HG03354 (cell line): Measurements from ENCODE around the gene KCNIP1.
"Not testable (repeated sequence)": the region's sequence is repeated elsewhere in the genome, so short reads cannot be mapped to it uniquely, and the experiment has no call there.

Experiments
- ATAC-seq: cut with Tn5 transposase; IDR thresholded peaks from one replicate; pipeline ENCODE4 v1.9.1; 2021; ENCODE audit warnings: mild to moderate bottlenecking; ENCODE audit not compliant: unreplicated experiment, poor library complexity, severe bottlenecking

The KCNIP1 gene

DNA sequence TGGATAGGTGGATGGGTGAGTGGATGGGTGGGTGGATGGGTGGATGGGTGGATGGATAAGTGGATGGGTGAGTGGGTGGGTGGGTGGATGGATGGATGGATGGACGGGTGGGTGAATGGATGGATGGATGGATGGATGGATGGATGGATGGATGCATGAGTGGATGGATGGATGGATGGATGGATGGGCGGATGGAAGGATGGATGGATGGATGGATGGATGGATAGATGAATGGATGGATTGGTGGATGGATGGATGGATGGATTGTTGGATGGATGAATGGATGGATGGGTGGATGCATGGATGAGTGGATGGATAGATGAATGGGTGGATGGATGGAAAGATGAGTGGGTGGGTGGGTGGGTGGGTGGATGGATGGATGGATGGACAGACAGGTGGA, 250.7 kb downstream of the KCNIP1 start:
- ATAC-seq: not testable (repeated sequence)

DNA sequence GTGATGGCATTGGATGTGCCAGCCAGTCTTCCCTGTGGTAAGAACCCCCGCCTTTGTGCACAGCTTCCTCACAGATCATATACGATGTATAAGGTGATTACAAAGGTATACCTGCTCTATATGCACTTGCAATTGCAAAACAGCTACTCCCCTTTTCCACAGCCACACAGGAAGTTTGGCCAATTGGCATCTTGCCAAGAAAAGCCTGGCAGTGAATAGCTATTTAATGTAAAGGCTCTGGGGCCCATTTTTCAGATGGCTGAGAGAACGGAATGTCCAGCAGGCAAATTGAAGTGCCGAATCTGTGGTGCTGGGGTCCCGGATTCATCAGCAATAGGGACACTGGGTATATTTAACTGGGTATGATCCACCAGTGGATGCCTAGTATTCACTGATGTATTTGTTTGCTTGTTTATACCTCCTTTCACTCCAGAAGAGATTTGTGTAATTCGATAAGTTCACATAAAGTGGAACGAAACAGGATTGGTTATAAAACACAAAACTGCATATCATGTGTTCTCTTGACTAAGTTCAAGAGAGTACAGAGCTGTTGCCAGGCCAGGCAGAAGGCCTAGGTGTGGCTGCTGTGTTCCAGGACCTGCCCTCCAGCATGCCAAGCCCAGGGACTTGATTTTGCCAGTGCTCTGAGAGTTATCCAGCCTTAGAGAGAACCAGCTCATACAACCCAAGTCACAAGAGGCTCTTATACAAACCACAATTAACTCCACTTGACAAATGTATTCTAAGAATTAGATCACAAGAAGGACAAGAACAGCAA, 252.0 kb downstream of the KCNIP1 start:
- ATAC-seq: no peak

DNA sequence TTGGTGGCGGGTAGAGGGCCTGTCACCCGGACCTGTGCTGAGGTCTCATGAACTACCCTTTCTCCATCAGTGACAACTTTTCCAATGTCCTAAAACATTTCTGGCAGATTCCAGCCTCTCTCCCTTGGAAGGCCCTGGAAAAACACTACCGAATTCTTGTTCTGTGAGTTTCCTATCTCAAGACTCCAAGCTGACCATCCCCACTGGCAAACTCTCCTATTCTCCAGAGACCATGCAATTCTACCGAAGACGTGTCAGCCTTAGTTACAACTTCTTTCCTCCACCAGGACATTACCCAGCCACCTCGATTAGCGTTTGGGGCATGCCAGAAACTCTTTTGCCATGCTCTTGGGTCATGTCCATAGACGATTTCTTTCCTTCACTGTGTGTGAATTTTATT, 252.9 kb downstream of the KCNIP1 start:
- ATAC-seq: no peak

DNA sequence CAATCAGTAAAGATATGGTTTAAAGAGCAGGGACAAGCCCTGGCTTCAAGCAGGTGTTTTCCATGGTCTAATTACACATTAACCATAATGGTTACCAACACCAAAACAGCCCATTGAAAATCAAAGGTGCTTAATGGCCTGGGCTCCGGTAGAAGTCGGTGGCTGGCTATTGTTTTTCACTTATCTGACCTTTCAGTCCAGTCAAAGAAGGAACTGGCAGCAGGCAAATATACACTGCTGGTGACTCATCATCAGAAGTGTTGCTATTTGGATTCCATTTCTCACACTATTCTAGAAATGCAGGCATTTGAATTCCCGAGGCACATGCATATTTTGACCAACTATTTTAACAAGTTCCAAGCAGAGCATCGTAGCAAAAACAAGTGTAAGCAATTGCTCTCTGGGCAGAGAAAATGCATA, 253.4 kb downstream of the KCNIP1 start:
- ATAC-seq: peak; percentile 86

DNA sequence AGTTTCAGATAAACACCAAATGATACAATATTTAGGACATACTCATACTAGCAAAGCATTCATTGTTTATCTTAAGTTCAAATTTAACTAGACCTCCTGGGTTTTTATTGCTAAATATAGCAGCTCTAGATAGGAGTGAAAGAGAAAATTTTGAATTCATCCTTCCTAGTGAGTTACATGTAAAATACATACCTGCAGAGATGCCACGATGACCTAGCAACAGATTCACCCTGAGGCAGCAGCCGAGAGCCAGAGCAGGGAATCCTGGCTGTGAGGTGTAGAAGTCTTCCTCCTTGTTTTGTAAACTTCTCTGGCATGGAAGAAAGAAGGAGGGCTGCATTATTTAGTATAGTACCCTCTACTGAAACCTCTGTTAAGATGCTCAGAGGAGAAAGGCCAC, 253.8 kb downstream of the KCNIP1 start:
- ATAC-seq: no peak

DNA sequence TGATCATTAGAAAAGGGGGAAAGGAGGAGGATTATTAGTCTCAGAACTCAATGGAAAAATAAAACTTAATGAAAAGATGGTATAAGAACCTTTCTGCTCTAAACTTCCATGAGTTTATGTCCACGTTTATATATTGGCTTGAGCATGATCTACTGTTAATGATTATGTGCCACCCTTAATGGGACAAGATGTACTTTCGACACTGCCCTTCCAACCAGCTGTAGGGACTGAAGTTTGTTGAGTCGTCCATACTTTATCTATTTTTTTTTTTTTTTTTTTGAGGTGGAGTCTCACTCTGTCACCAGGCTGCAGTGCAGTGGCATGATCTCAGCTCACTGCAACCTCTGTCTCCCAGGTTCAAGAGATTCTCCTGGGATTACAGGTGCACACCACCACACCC, 254.7 kb downstream of the KCNIP1 start:
- ATAC-seq: no peak

DNA sequence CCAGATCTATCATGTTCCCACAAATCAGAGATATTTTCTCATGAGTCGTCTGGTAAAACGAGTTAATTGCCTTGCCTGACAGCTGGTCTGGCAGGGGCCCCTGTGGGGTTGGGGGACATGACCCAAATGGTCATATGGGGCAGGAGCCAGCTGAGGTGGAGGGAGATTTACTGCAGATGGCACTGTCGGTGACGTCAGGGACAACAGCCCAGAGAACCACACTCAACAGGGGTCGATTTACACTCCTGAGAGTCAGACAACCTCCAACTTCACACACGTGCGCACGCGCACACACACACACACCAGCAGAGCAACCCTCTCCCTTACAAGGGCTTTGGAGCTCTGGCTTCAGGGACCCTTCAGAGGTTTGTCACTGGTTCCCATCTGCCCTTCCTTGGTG, 256.3 kb downstream of the KCNIP1 start:
- no peak for ATAC-seq

DNA sequence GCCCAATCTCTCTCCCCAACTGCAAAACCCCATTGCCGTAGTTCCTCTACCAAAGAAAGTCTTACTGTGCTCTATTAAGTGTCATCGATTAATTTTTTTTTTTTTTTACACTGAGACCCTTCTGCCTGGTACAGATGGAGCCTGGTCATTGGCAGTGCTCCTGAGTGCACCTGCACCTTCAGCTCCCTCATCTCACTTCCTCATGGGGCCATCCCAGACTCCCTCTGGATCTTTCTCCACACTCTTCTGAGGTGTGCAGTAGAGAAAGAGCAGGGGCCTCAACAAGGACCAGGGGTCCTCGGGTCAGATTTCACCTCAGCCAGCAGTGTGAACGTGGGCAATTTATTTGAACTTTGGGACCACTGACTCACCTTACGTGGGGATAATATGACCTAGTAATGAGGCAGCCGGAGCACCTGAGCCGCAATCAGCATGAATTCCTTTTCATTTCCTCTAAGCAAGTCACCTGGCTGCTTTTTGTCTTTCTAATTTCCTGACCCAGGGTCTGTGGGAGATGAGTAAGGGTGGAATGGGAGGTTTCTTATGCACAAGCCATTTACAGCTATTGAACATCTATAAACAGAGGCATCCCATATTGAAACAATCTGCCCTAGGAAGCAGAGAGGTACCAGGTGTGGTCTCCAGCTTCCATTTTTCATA, 257.4 kb downstream of the KCNIP1 start:
- ATAC-seq: no peak

DNA sequence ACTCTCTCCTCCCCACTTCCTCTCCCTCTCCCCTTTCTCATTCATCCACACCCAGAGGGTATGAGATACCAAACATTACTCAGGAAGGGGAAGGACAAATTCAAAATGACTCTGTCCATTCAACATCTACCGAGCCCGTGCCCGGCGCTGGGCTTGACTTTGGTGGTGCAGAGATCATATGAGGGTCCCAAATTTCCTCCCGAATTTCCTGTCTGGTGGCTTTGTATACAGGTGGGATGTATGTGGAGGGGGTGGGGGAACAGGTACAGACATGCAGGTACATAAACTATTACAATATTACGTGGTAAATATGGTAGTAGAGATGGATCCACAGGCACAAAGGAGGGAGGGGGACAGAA, 257.9 kb downstream of the KCNIP1 start:
- ATAC-seq: no peak

DNA sequence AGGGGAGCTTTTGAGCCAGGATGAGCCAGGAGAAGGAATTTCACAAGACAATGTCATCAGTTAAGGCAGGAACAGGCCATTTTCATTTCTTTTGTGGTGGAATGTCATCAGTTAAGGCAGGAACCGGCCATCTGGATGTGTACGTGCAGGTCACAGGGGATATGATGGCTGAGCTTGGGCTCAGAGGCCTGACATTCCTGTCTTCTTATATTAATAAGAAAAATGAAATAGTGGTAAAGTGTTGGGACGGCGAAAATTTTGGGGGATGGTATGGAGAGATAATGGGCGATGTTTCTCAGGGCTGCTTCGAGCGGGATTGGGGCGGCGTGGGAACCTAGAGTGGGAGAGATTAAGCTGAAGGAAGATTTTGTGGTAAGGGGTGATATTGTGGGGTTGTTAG, 258.5 kb downstream of the KCNIP1 start:
- not testable (repeated sequence) for ATAC-seq

DNA sequence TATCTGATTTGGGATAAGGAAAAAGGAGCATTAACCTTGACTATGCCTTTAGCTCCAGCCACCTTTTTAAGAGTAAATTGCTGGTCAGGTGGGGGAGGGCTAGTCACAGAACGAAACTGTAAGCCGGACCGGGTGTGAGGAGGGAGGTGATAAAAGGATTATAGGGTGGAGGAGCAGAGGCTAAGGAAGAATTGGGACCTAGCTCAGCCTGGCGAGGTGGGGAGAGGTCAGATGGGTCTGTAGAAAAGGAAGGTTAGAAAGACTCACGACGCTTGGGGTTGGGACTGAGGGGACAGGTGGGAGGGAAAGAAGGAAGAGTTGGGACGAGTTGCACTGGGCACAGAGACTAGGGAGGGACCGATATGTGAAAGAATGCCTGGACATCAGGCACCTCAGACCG, 262.0 kb downstream of the KCNIP1 start:
- not testable (repeated sequence) for ATAC-seq

DNA sequence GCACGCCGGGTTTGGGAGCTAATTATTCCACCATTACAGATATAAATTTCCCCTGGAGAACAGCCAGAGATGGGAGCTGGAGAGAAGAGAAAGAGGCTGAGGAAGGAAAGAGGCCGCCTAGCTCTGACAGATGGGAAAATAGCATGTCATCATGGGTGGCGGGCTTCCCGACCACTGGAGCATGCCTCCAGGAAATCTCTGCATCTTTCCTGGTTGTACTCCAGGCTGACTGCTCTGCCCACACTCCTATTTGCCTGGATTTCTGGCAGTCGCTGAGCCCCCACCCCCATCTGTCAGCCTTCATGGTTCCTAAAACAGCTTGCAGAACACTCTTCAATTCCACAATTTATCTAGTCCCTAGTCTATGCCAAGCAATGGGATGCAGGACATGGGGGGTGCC, 265.4 kb downstream of the KCNIP1 start:
- ATAC-seq: no peak

DNA sequence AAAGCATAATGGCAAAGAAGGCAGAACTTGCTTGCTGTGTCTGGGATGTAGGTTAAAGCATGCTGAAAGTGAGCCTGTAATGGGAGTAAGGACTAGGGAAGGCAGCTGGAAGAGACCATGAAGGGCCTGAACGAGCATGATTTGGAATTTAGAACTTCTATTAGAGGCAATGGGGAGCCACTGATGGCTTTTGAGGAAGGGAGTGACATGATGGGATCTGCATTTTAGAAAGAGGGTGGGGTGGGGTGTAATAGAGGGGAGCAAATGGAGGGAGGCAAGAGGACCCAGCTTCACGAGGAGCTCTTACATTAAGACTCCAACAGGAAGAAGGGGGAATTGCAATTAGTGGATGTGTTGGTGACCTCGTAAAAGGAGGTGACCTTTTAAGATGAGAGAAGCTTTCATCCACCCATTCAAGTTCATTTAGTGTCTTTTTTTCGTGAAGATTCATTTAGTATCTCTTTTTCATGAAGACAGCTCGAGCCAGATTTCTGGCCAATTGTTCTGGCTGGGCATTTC, 266.1 kb downstream of the KCNIP1 start:
- no peak for ATAC-seq

DNA sequence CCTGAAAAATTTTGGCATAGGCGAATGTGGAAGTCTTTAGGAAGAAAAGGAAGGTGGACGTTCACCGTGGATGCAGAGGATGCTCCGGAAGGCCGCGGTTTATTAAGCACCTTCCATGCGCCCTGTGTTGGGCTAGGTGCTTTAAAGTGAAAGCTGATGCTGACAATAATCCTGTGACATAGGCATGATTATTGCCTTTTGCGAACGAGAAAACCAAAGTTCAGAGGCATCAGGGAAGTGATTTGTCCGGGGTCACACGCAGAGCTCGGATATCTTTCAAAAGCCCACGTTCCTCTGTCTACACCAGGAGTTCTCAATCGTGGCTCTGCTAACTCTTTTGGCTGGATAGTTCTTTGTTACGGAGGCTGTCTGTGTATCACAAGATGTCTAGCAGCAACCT, 267.7 kb downstream of the KCNIP1 start:
- no peak for ATAC-seq

DNA sequence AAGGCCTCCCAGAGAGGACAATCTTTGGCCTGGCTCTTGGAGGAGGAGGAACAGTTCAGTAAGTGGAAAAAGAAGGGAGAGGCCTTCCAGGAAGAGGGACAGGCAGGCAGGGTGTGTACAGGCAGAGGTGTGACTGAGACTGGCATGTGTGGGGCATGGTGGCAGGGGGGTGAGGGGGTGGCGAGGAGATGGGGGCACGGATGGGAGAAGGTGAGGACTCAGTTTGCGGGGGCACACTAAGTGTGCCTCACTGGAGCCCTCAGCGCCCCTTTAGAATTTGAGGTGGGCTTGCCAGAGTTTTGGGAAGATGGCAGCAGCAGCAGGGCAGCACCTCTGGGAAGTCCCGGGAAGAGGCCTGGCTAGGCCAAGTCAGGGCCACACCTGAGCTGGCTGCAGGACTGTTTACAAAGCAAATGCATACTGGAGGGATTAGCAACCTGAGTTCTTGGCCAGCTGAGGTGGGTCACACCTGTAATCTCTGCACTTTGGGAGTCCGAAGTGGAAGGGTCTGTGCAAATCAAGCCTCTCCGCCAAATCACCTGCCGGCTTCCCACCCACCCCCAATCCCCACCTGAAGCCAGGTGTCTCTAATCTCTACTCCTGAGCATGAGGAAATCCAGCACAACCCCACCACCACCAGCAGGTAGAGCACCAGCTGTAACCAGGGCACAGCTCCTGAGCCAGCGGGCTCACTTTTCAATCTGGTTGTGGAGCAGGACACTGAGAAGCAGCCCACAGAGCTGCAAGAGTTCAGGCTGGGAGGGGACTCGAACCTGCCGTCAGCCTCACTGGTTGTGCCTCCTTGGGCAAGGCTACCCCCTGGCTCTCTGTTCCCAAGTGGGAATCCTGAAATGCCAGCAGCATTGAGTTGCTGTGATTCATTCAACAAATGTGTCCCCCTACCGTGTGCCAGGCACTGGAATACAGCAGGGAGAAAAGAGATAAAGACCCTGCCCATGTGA, 269.5 kb downstream of the KCNIP1 start:
- ATAC-seq: no peak

DNA sequence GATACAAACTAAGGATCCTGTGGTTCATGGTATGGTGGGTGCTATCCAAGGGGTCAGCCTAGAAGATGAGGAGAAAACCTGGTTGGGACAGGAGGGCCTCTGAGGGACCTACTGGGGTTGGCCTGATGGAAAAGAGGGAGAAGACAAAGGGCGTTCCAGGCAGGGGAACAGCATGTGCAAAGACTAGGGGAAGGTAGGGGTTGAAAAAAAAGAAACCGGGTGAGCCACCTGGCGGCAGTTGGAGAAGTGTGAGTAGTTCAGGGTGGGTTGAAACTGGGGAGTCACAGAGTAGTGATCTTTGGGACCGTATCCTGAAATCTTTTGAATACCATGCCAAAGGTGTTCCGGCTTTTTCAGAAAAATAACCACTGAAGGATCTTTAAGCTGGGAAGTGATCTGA, 271.0 kb downstream of the KCNIP1 start:
- ATAC-seq: no peak

DNA sequence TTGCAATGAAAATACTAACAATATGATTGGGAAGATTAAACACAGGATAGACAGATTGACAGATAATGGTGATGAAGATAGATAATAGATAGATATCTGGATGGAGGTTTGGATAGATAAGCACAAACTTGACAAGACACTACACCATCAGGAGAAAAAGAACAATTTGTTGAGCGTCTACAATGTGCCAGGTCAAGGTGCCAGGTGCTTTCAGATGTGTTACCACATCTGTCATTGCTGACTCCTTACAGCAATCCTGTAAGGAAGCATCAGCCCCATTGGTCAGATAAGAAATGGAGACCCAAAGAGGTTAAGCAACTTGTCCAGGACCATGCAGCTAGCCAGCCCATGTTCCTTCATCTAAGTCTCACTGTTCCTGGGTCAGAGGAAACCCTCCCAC, 278.1 kb downstream of the KCNIP1 start:
- ATAC-seq: no peak

DNA sequence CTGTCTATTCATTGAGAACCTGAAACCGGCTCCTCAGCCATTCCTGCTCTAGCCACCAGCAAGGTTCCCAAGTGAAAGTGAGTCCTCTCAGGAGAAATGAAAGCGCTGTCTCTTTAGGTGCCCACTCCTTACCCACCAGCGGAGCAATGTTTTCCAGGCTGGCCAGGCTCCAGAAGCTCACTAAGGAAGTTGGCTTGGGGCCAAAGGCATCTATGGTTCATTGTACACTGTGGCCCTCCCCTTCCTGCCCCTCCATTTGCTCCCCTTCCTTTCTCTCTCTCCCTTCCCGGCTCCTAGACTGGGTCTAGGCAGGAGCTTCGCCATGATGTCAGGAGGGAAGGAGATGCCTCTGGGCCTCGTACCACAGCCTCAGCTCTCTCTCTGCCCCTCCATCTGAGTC, 278.6 kb downstream of the KCNIP1 start:
- no peak for ATAC-seq

DNA sequence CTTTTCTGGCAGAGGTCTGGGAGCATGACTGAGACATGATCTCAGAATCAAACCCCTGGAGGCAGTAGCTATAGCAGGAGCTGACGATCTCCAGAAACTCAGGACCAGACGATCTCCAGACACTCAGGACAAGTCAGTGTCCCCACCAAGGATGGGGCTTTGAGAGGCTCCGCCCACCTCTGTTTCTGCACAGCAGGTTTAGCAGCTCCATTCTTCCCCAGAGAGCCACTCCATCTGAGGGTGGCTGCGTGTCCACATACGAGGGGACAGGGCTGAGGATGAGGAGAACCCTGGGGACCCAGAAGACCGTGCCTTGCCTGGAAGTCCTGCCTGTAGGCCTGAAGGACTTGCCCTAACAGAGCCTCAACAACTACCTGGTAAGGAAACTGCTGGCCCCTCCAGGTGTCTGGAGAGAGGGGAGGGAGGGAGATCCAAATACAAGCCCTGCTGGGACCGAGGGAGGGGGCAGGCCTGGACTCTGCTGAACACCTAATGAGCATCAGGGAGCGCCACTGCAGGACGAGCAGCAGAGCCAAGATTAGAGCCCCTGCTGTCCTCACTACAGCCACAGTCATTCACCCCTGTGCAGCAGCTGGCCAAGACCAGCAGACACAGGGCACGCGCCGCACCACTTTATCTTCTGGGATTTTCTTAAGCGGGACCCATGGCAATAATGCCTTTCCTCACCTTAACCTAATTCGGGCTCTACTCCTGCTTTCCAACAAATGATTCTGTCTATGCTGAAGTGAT, 279.9 kb downstream of the KCNIP1 start, which contains the start of gene GABRP:
GABRP (plus strand) TSS at position 228 of the 750 bp plus-strand sequence. CDS start 4,891 bp downstream, outside the sequence.
- ATAC-seq: no peak
